Activated naive CD8-positive, alpha-beta T cell treated with anti-CD3 and anti-CD28 coated beads, Interleukin-2, amount 50 U/mL, for 16 hours (primary cell): ENCODE measurements around the gene BCAP29.
"Not testable (repeated sequence)": the region's sequence is repeated elsewhere in the genome, so short reads cannot be mapped to it uniquely, and the experiment has no call there.

ENCODE experiments used
- DNase-seq: peaks from one replicate; pipeline ENCODE4 v3.0.0-alpha.2; 2020; ENCODE audit warnings: low read depth, low spot score

The BCAP29 gene, protein sequence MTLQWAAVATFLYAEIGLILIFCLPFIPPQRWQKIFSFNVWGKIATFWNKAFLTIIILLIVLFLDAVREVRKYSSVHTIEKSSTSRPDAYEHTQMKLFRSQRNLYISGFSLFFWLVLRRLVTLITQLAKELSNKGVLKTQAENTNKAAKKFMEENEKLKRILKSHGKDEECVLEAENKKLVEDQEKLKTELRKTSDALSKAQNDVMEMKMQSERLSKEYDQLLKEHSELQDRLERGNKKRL

DNA sequence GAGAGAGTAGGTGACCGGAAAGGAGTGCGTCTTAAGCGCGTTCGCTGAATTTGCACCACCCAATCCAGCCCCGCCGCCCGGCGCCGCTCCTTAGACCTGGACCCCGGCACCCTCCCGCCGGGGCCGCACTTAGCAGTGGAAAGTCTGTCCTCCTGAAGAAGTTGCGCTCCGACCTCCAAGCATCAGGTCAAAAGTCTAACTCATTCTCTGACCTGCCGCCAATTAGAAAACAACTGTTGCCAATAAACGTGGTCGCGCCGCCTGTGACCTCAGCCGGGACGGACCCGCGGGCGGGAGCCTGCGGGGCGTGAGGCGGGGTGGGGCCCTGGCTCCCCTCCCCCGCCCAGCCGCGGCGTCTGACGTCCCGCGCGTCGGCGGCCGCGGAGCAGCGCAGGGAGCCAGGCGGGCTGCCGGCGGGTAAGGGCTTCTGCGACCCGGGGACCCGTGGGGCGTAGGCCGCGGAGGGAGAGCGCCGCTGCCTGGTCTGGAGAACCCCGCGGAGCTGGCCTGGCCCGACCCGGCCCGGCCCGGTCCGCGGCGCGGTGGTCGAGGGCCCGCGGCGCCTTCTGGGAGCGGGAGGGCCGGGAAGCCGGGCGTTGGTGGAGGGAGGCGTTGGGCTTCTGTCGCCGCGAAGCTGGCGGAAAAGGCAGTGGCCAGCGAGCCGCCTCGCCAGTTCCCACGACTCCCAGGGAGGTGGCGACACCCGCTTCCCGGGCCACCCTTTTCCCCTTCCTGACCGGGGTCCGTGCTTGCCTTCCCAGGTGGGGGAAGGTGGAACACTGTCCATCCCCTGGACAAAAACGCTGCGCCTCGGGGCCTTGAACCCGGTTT is at the start of gene BCAP29:
Gene BCAP29, plus strand, starts transcription at position 362 of the 831 bp plus-strand sequence. CDS start 527 bp downstream, outside the sequence.
- peak; percentile 37 for DNase-seq

DNA sequence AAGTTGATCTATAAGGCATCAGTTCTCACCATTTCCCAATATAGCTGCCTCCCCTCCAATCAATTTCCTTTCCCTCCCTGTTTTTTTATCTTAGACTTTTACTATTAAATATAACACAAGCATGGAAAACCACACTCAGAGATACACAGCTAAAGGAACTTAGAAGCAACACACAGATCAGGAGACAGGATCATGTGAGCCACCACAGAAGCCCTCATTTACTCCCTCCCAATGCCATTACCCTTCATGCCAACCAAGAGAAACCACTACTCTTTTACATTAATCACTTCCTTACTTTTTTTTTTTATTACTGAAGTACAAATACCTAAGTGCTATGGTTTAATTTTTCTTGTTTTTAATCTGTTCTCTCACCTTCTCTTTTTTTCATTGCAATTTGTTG is 49.3 kb upstream of the BCAP29 start:
- no peak for DNase-seq

DNA sequence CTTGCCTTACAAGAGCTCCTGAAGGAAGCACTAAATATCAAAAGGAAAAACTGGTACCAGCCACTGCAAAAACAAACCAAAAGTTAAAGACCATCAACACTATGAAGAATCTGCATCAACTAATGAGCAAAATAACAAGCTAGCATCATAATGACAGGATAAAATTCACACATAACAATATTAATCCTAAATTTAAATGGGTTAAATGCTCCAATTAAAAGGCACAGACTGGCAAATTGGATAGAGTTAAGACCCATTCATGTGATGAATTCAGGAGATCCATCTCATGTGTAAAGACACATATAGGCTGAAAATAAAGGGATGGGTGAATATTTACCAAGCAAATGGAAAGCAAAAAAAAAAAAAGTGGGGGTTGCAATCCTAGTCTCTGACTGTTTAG is 45.9 kb upstream of the BCAP29 start:
- no peak for DNase-seq

DNA sequence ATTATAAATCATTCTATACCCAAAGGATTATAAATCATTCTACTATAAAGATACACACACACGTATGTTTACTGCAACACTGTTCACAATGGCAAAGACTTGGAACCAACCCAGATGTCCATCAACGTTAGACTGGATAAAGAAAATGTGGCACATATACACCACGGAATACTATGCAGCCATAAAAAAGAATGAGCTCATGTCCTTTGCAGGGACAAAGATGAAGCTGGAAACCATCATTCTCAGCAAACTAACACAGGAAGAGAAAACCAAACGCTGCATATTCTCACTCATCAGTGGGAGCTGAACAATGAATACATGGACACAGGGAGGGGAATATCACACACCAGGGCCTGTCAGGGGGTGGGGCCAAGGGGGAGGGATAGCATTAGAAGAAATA is 42.8 kb upstream of the BCAP29 start:
- not testable (repeated sequence) for DNase-seq

DNA sequence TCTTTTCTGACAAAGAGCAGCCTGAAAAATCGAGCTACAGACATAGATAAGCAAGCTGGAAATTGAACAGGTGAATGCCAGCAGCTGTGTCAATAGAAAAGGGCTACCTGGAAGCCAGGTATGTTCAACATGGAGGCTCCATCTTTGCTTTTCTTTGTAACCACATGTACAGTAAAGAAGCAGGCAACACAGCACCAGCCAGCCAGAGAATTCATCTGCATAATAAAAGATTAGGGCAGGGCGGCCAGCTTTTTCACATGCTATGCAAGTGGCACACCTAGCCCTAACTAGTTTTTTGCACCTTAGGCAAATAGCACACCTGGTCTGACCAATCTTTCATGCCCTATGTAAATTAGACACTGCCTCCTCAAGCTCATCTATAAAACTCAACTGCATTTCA is 42.0 kb upstream of the BCAP29 start:
- DNase-seq, result no peak

DNA sequence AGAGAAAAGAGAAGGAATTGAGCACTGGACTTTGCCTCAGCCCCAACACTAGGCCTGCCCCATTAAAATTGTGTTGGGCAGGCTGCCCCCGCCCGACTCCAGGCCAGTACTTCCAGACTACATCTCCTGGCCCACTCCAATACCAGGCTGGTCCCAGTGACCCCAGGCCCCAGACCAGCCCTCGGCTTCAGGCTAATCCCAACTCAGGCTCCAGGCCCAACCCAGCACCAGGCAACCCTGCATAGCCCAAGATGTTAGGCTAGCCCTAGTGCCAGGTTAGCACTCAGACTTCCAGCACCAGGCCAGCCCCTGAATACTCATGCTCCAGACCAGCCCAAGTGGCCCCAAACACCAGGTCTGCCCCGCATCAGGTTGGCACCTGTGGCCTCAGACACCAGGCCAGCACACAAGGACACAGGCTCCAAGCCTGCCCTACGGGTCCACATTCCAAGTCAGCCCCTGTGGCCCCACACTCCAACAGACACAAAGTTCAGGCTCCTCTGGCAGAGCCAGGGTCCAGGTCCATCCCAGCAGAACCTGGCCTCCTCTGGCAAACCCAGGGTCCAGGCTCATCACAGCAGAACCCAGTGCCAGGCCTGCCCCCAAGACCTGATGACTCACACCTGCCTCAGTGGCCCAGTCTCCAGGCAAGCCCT is 36.6 kb upstream of the BCAP29 start:
- DNase-seq, result no peak

DNA sequence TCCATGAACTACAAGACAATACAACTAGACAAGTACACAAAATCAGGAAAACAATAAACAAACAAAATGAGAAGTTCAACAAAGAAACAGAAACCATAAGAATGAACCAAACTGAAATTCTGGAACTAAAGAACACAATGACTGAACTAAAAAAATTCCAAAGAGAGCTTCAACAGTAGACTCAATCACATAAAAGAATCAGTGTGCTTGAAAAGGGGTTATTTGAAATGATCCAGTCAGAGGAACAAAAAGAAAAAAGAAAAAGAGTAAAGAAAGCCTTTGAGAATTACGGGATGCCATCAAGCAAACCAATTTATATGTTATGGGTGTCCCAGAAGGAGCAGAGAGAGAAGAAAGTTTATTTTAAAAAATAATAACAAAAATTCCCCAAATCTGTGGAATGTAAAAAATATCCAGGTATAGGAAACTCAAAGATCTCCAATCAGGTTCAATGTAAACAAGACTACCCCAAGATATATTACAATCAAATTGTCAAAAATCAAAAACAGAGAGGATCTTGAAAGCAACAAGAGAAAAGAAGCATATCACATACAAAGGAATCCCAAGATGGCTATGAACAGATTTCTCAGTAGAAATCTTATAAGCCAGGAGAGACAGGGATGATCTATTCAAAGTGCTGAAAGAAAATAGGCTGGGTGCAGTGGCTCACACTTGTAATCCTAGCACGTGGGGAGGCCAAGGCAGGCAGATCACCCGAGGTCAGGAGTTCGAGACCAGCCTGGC is 35.0 kb upstream of the BCAP29 start:
- DNase-seq, result no peak

DNA sequence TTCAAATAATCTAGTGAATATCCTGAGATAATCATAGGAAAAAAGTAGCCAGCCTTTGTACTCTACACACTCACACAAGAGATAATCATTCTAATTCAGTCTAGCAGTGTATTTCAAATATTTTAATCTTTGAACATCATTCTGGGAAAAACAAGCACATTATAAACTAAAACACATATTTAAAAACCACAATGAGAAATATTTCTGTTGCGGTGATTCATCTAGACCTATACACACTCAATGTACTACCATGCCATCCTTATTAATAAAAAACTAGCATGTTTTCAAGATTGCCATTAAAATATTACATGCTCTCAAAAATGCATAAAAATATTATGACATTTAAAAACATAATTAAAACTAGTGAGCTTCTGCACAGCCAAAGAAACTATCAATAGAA is 28.1 kb upstream of the BCAP29 start:
- no peak for DNase-seq

DNA sequence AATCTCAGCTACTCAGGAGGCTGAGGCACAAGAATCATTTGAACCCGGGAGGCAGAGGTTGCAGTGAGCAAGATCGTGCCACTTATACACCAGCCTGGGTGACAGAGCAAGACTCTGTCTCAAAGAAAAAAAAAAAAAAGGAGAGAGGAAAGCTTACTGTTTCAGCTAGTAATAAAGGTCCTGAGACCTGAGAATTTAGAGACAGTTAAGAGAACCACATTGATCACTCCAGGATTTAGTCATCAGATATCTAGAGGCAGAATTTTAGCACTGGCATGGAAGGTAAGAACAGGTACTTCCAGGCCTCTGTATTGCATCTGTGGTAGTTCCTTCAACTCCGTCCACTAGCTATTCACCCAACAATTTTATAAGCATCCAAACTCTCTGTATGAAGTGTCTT is 24.2 kb upstream of the BCAP29 start:
- DNase-seq, result no peak

DNA sequence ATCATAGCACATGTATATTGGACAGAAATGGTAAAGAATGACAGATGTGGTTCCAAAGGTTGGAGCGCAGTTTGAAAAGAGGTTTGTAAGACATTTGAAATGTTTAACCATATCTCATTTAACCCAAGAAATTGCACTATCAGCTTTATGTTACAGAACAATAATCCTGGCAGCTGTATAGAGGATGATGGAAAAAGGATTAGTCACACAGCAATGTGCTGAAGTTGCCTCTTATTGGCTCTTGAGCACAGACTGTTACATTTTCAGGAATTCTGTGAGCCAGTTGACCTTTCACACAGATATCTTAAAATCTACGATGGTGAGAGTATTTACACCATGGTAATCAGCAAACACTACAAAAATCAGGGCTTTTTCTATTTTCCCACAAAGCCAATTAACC is 20.2 kb upstream of the BCAP29 start:
- no peak for DNase-seq

DNA sequence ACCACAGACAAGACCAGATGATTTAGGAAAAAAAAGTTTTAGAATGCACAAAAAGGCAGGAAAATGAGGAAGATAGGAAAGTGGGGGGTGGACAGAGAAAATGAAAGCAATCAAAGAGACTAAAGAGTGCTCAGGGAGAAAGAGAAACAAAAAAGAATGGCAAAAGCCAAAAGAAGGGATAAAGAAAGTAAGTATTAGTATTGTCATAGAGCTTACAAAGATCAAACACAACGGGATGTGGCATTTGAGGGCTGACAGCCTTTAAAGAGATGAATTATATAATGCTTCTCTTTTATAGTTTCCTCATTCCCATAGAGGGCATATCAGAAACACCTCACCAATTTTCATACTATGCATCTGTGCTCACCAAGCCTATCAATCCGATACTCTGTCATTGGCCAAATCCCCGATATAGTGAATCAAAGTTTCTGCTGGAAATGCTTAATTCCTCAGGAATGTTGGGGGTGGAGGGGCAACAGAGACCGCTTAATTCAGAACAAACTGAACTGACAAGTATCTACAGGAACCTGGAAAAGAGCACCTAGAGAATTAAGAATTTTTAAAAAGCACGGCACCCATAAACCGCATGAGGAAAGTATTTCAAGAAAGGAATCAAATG is 19.0 kb upstream of the BCAP29 start:
- DNase-seq, result no peak

DNA sequence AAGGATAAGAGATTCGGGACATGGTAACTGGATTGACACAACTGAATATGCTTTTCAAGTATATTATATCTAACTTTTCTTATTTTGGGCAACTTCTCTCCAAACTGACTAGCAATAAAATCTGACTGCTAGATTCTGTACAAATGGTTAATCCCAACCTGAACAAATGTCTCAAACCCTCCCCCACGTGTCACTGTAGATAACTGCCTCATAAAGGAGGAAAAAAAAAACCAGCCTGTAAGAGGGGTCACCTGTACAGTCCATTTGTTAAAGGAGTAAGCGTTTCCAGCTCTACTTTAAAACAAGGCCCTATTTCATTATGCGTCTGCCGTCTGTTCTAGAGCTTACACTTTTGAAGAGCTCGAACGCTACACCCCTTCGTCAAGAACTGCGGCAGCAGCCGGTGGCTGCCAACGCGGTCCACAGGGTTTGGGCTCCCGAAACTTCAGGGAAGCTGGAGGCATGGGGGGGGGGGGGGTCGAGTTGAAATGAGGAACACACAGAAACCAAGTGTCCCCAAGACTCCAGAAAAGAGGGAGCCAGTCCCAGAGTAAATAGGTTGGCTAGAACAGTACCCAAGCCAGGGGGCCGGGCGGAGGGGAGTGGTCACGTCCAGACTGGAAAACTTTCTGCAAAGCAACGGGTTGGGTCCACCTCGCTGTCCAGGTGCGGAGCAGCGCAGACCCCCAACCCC is 16.8 kb upstream of the BCAP29 start:
- no peak for DNase-seq

DNA sequence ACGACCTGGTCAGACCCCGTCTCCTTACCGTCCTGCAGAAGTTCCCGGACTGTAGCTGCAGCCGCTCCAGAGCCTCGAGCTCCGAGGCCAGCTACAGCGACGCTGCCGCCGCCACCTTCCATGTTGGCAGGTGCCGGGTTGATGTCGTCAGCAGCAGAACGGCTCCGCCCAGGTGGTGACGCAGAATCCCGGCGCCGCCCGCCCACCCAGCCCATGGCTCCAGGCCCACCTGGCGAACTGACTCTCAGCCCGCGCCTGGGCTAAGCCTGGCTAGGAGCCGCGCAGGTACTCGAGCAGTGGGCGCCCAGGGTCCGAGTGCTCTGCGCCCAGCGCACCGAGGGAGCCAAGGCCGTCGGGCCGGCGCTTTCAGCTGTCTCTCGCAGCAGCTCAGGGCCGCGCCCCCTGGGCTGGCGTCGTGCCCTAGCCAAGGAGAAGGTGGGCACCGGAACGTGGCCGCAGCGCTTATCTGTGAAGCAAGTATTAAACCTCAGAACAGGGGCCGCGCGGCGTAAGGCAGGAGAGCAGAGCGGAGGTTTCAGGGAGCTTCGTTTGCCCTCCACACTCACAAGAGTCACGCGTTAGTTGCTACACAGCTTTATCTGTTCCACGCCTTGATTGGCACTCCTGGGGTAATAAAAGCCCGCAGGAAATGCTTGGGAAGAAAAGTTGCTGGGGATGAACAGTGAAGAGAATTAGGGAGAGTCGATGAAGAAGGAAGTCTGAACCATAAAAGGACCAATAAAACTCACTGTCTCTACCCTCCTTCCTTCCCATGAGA is 16.1 kb upstream of the BCAP29 start, which contains the start of the genes COG5 and DUS4L:
Gene COG5, minus strand, starts transcription at position 146 of the 778 bp plus-strand sequence. Its CDS starts 24 bp downstream, at position 122.
Gene DUS4L, plus strand, starts transcription at position 197 of the 778 bp plus-strand sequence. CDS start 3,100 bp downstream, outside the sequence.
- peak; percentile 72 for DNase-seq

DNA sequence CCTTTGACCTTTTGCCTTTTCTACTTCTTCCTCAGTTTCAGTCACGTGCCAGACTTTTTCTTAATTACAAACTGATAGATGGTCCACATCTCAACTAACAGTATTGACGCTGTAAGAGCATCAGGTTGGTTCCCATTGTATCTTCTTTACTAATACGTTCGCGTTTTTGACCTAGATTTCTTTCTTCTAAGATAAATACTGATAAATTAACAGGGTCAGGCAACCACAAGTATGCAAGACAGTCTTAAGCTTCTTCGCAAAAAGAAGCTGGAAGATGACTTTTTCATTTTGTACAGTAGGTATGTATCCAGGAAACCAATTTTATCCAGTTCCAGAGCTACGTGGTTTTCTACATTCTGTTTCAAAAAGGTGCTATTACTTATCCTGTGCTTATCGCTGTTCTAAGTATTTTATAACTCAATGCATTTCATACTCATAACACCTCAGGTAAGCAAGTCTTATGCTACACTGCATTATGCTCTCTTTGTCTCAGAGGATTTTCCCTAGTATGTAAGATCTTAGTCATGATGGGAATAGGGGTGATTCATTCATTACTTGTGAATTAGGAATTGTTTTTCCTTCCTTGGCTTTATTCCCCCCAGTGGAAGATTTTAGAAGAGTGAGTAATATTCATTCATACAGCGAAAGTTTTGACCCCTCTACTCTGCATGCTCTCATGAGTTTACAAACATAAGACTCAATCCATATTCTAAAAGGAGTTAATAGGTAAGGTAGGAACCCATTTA is 15.3 kb upstream of the BCAP29 start:
- DNase-seq, result no peak

DNA sequence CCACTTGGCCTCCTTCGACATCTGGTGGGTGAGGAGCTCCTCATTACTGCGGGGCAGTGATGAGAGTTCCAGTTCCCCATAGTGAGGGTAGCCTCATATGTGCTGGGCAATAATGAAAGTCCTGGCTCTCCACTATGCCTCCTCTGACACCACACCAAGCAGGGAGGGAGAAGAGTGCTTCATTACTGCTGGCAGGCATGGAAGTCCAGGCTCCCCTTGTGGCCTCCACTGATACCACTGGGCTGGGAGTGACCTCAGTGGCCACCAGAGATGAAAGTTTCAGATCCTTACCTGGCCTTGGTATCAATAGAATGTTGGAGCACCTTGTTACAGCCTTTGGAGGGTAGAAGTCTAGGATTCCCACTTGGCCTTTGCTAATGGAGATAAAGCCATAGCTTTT is 9.7 kb upstream of the BCAP29 start:
- DNase-seq, result no peak

DNA sequence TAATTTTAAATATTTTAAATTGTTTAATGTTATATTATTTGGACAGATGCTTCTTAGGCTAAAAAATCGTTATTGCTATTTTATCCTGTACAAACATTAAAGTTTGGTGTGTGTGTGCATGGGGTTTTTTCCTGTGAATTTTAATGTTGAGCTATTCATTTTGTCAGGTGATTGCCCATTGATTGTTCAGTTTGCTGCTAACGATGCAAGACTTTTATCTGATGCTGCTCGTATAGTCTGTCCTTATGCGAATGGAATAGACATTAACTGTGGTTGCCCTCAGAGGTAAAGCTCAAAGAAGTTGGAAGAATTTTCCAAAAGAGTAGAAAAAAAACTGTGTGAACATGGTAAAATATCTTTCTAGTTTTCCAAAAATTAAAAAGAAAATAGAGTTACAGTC is 6.5 kb upstream of the BCAP29 start:
- no peak for DNase-seq

DNA sequence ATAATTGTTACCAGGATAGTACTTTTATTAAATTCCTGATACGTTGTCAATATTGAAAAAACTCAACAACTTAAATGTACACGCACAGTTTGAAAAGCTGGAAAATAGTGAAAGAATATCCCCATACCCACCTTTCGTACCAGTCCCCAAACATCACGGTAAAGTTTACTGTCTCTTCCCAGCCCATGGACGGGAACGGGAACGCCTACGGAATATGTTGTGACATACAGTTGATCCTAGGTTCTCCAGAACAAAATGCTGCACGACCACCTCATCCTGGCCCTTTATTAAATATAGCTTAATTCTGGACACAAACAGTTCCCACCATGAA is 527 bp upstream of the BCAP29 start:
- no peak for DNase-seq

DNA sequence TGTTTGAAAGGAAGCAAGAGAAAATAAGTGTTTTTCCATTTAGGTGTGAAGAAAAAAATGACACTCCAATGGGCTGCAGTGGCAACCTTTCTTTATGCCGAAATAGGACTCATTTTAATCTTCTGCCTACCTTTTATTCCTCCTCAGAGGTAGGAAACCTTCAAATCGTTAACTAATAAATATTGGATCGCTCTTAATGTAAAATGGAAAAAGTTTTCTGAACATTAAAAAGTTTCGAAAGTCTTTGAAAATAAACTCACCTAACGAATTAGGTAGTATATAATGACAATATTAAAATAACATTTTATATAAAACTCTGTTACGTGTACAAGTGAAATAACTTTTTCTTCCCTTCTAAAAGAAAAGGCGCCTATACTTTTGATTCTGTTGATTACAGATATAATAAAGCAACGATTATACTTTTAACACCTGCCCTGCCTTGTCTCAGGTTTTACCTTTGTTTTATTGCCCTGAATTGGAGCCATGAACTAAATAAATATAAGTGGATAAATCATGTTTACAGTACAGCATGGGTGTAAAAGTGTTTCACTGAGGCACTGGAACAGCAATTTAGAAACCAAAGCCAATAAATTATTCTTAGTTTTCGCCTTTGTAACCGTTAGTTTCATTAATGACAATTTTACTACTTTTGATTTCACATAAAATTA is 804 bp downstream of the BCAP29 start:
- no peak for DNase-seq
